Lower leg skin (tissue), 3 donors: Measurements from ENCODE around the gene LRRTM3.

Experiments used
- CTCF ChIP-seq, 3 donors: fragments of 450-650 bp; IDR thresholded peaks; one replicate each; pipeline ENCODE4 v1.5.1; 2016; ENCODE audit warnings: antibody characterized with exemption in 3 of 3, mild to moderate bottlenecking in 3 of 3, moderate library complexity in 2 of 3
- POLR2A ChIP-seq, 2 donors: fragments of 450-650 bp; IDR thresholded peaks; one replicate each; pipeline ENCODE4 v1.6.1; 2016 to 2017; ENCODE audit warnings: antibody characterized with exemption in 2 of 2, mild to moderate bottlenecking in 1 of 2, moderate library complexity in 1 of 2

- TF ChIP-seq CTCF (IDR thresholded peaks at IDR 0.05) (no peak), POLR2A (IDR thresholded peaks at IDR 0.05) (no peak)
Measured at GRCh38 chr10:66927971-66928770, 2.3 kb downstream of the LRRTM3 start.
